ENCODE results near the gene DCPS.

- TF ChIP-seq CREB1 (IDR thresholded peaks at IDR 0.05; ENCODE audit: low read depth) (no peak), USF1 (IDR thresholded peaks at IDR 0.05) (no peak), CEBPB (IDR thresholded peaks at IDR 0.05) (no peak), TEAD4 (IDR thresholded peaks at IDR 0.05) (no peak), EP300 (IDR thresholded peaks at IDR 0.05; ENCODE audit: borderline replicate concordance) (no peak), TAF1 (IDR thresholded peaks at IDR 0.05; ENCODE audit: low read depth) (no peak)
These were observed 88.8 kb downstream of the DCPS start for GRCh38 chr11:126392633-126393013.

Measured in Ishikawa (cell line).